D341Med (cell line): ENCODE results near the gene PRKN.
"Not testable (repeated sequence)": the region's sequence is repeated elsewhere in the genome, so short reads cannot be mapped to it uniquely, and the experiment has no call there.

Experiments used
- DNase-seq: peaks from one replicate; pipeline ENCODE4 v3.0.0; 2012; ENCODE audit warnings: low spot score

Gene PRKN

DNA sequence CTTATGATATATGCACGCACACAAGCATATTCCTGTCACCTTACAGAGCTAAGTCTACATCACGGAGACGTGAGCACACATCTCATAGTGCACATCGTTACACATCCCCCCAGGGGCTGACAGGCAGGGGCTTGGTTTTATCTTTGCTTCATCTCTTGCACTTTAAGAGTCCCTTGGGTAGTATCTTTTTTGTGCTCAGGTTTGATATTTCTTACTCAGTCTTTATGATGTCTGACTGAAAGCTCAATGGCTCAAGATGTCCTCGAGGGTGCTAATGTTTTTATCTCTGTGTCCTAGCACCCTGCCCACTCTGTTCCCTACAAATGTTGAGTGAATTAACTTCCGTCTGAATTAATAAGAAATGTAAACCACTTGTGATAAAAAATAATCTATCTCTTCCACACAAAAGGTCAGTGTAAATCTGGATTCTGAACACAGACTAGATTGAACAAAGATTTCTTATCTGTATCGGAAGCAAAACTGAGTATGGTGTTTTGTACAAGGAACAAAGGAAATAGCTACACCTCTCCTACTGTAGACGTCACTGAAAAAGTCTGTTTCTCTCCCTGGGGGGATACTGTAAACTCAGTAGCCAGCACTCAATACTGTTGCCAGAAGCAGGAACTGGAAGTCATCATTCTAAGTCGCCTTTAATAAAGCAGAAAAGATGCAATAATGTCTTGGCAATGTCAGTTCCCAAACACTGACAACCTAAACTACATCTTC, 195.1 kb downstream of the PRKN start:
- DNase-seq: no peak

- DNase-seq: not testable (repeated sequence)
These were observed 196.2 kb downstream of the PRKN start for GRCh38 chr6:162531391-162531790.

DNA sequence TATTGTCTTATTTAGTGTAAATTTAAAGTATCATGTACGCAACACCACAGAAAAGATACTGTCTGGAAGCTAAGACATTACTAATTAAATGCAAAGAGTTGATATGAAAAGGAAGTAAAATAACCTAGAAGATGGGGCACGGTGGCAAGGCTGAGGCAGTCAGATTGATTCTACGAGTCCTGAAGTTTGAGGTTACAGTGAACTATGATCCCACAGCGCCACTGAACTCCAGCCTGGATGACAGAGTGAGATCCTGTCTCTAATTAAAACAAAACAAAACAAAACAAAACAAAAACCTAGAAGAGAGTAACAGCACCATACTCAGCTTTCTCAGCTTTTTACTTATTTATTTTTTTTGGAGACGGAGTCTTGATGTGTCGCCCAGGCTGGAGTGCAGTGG, 199.0 kb downstream of the PRKN start:
- DNase-seq: no peak

- no peak for DNase-seq
These were observed 200.6 kb downstream of the PRKN start for GRCh38 chr6:162526960-162527359.

DNA sequence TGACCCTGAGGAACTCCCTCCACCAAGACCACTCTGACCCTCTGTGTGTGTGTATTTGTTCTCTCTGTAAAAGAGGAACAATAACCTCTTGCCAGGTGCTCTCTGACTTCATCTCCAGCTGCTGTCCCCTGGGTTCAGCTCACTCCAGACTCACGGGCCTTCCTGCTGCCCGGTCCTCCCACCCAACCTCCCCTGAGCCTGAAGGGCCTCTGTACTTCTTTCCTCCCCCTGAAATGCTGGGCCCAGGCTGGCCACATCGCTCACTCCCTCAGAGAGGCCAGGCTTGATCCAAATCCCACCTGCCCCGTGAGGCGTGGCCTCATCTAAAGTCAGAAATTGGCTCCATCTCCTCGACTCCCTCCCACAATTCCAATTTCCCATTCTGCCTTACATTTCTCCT, 202.4 kb downstream of the PRKN start:
- DNase-seq: no peak

GRCh38 chr6:162512744-162513143, 214.8 kb downstream of the PRKN start:
- no peak for DNase-seq

- no peak for DNase-seq
These were observed 230.2 kb downstream of the PRKN start for GRCh38 chr6:162497389-162497788.

DNA sequence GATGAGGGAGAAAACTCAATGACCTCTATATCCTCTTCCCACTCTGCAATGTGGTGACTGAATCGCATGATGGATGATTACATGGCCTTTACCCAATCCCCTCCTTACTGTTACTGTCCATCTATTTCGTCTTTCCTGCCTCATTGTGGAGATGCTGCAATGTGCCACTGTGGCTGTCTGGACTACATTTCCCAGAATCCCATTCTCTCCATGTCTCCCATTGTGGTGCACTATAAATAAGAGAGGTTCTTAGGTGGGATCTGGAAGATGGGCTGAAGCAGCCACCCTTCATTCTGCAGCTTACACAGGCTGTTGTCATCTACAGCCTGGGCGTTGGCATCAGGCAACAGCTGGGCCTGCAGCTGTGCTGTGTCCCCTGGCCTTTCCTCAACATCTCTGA, 233.6 kb downstream of the PRKN start:
- DNase-seq: no peak

GRCh38 chr6:162491637-162492036, 235.9 kb downstream of the PRKN start:
- DNase-seq: no peak

DNA sequence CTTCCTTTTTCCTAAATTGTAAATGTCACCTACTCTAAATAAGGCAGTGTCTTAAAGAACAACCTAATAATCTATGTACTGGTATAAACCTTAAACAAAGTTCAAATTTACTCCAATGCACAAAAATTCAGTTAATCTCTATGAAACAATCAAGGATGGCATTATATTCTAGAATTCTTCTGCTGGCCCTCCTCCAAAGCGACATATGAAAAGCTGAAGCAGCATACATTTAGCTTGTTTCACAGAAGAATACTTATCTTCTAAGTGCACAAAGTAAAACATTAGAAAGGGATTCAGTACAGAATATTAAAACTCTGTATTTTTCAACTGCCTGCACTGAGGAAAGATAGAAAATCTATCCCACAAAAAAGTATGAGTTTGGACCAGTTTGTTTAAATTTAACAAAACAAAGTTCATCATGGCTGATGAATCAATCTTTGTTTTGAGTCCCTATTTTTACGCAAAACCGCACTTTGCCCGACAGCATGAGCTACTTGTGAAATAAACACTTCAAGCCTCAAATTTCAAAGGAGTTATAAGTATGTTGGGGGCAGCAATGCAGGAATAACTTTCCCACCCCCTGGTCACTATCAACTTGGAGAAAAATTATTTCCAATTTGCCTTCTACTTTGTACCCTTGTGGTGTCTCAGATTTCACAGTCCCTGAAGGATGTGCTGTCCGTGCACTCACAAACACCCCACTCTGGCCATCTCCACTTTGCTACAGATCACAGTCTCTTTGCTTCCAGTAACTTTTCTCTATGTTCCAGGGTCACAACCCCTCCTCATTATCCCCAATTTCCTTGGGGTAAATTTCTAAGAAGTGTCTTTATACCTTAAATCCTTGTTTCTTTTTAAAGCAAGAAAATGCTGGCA, 238.2 kb downstream of the PRKN start:
- DNase-seq: no peak

DNA sequence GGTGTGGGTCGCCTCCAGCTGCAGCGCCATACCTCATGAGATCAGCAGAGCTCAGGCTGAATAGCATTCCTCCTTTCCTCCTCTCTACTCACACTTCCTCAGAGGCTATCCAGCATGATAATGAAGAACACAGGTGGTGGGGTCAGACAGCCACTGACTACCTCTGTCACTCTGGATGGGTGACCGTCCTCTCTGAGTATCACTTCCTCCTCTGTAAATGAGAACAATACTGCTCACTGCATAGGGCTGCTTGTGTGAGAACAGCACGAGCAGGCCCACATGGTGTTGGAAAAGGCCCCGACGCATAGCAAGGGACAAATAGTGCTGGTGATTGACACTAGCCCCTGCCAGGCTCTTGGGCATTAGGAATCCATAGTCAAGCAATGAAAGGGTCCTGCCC, 239.1 kb downstream of the PRKN start:
- no peak for DNase-seq

- no peak for DNase-seq
These were observed 242.1 kb downstream of the PRKN start for GRCh38 chr6:162485464-162485863.

GRCh38 chr6:162481938-162482337, 245.6 kb downstream of the PRKN start:
- no peak for DNase-seq

DNA sequence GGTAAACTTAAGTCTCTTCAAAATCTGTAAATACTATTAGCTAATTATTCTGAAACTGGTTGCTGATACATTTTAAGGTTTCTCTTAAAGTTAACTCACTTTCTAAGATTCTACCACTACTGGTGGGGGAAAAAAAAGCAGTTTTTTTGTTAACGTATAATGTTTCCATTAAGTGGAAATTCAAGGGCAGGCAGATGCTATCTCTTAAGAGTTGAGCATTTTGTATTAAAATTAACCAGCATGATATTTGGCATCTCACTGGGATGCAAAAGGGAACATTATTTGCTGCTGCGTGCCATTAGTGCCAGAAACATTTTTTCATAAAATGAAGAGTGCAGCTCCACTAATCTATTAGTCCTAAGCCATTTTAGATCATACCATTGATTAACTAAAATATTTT, 246.2 kb downstream of the PRKN start:
- no peak for DNase-seq

GRCh38 chr6:162478192-162478671, 249.3 kb downstream of the PRKN start:
- no peak for DNase-seq

DNA sequence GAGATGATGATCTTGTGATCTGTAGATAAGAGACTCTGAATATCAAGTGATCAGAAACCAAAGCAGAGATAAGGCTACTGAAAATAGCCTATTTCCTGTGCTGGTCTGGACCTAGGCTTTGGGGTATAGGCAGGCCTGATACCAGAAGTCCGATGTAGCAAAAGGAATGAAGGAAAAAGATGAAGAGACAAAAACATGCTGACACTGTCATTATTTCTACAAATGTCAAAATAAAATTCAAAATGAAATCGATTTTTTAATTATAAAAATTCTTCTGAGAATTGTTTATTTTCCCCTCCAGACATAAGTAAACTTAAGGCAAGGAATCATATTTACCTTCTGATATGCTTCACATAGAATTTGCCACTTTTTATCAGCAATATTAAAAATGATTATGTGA, 252.8 kb downstream of the PRKN start:
- no peak for DNase-seq

DNA sequence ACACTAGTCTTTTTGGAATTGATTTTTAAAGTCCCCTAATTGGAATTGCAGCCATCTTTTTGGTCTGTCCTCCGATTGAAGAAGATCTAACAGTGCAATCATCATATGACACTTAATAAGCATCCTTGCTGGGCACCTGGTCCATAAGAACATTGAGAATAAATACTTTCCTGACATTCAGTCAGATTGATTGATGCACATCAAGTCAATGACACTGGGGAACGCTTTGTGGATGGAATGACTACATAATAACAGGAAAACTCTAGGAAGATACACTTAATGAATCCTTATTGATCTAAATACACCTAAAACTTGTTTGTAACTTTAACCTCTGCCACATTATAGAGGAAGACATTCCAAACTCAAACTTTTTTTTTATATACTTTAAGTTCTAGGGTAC, 255.7 kb downstream of the PRKN start:
- no peak for DNase-seq

DNA sequence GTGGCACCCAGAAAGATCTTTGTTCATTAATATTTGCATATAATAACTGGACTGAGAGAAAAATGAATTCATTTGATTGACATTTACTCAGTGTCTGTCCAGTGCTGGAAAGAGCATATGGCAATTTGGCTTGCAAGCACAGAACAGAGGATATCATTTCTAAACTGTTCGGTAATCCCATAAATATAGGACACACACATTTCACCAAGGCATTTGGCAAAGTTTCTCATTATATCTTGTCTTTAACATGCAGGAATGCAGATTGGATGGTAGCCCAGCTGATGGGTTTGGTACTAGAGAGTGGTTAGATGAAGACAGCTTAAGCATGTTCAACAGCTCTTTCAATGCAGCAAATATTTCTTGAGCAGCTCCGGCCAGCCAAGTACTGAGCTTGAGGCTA, 259.2 kb downstream of the PRKN start:
- no peak for DNase-seq

DNA sequence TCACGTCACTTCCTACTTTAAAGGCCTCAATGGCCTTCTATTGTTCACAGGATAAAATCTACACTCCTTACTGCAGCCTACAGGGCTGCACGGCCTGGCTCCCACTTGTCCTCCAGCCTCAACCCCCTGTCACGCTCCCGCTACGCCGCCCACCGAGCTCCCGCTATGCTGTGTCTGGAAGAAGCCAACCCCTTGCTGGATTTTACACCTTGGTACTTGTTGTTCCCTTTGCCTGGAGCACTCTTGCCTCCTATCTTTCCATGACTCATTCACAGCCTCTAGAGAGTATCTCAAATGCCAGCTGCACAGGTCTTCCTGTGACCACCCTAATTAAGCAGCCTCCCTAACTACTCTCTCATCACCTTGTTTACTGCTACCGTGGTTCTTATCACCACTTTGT, 259.9 kb downstream of the PRKN start:
- DNase-seq: no peak

DNA sequence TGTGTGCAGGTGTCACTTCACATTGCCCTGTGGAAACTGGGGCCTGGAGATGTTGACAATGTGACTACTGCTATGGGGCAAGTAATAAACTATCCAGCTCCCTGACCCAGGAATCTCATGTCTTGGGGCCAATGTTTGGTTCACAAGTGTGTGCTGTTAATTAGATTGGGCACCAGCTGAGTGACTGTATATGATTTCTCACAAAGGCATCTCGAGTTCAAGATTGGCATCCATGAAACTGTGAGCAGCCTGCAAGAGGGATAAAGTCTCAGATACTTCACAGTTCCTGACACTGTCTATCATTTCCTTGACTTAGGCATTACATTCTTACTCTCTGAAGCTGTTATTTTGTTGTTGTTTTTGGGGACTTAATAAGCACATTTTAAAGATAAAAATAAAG, 264.0 kb downstream of the PRKN start:
- DNase-seq: no peak

DNA sequence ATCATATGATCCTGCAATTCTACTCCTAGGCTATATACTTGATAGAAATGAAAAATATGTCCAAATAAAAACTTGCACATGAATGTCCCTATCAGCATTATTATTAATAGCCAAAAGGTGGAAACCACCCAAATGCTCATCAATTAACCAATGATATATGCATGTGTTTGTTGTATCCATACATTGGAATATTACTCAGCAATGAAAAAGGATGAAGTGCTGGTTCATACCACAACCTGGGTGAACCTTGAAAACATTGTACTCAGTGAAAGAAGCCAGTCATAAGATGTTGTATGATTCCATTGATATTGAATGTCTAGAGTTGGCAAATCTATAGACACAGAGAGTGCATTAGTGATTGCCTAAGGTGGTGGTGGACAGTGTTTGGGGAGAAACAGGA, 267.6 kb downstream of the PRKN start:
- DNase-seq: no peak

DNA sequence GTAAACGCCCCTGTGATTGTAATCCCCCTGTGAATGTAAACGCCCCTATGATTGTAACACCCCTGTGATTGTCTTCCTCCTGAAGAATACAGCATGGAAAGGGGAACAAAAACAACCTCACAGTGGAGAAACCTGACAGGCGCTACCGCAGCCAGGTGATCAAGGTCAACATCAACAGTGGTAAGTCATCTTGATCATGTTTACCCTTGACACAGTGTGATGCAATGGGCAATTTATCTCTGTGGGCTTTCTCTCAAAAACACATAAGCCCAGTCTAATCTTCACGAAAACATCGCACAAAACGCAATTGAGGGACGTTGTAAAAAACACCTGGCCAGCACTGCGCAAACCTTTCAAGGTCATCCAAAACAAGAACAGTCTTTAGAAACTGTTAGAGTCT, 277.2 kb downstream of the PRKN start:
- no peak for DNase-seq

- DNase-seq: no peak
These were observed 279.3 kb downstream of the PRKN start for GRCh38 chr6:162448294-162448693.
